NCI-H2029 (cell line): ENCODE results near the gene CD177.
A peak's percentile ranks its signal among the peaks of the same experiment; 100 is the strongest.
"Not testable (repeated sequence)": the region's sequence is repeated elsewhere in the genome, so short reads cannot be mapped to it uniquely, and the experiment has no call there.

Experiments
- DNase-seq: peaks from one replicate; lab custom pipeline; 2025; lab: John Stamatoyannopoulos, UW

Gene CD177

DNA sequence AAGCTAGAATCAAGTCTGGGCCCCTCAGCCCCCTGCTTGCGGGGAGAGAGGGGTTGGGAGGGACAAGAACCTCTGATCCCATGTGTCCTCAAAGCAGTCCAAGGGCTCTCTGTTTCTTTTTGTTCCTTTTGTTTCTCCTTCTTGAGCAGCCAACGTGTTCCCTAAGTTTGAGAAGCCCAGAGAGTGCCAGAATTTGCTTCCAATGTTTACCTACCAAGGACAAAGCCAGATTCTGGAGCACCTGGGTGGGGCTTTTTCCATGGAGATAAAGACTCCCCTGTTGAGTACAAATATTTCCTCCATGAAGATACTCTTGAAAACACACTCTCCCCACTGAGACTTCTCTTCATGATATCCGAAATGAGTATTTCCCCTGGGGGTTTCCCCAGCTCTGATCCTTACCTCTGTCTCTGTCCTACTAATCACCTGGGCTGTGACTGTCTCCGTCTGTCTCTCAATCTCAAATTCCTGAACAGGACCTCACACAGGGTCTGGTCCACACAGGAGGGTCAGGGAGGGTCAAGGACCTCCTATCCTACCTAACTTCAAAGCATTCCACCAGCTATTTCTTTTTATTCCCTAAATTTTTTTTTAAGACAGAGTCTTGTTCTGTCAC lies 27.4 kb downstream of the CD177 start:
- peak; percentile 28 for DNase-seq

DNA sequence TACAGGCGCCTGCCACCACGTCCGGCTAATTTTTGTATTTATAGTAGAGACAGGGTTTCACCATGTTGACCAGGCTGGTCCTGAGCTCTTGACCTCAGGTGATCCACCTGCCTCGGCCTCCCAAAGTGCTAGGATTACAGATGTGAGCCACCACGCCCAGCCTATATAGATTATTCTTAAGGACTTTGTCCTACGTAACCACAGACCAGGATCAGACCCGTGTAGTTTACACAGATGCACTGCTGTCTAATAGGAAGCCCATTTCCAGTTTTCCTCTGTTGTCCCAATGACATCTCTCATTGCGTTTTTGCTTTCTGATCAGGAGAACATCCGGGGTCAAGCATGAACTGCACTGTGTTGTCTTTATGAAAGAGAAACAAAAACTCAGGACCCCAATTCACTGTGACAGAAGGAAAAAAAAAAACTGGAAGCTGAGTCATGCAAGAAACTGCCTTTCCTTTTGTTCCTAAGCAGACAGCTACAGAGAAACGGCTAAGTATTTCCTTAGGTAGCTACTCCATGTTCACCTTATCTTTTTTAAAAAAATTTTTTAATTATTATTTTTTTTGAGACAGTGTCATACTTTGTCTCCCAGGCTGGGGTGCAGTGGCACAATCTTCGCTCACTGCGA lies 29.2 kb downstream of the CD177 start:
- DNase-seq, result not testable (repeated sequence)

DNA sequence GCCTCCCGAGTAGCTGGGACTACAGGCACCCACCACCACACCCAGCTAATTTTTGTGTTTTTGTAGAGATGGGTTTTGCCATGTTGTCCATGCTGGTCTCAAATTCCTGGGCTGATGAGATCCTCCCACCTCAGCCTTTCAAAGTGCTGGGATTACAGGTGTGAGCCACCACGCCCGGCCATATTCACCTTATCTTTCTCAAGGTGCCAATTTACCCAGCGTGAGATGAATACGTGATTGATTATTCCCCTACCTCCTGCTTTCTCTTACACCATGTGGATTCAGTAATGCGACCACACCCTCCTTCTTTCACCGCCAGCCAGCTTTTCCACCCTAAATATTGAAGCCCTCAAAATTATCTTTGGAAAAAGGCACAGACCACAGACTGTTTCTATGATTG lies 29.8 kb downstream of the CD177 start:
- not testable (repeated sequence) for DNase-seq

DNA sequence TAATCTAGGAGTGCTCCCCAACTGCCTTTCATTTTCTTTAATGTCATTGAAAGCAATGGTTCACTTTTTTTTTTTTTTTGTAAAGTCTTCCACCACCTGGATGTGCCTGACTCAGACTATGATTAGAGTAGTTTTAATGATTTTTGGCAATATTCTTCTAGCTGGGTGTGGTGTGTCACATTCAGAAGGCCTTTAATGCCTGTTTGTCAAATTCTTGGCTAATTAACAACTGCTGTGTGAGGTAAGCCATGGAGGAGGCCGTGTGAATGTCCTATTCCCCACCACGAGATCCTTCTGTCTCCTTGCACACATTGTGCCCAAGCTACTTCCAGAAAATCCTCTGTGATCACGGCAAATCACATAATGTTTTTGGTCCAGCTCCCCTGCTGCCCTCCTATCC lies 30.3 kb downstream of the CD177 start:
- DNase-seq, result not testable (repeated sequence)

DNA sequence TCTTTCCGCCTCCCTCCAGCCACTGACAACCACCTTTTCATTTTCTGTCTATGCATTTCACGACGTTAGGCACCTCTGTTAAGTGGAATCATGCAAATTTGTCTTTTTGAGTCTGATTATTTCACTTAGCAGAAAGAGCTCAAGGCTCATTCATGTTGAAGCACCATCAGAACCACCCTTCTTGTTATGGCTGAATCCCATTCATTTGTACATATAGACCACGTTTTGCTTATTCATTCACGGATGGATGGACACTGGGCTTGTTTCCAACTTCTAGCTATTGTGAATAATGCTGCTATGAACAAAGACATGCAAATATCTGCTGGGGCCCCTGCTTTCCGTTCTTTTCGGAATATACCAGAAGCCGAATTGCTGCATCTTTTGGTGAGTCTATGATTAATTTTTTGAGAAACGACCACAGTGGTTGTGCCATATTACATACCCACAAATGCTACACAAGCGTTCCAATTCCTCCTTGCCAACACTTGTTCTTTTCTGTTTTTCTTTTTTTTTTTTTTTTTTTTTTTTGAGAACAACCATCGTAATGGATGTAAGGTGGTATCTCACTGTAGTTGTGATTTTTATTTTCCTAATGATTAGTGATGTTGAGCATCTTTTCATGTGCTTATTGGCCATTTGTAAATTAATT lies 37.5 kb downstream of the CD177 start:
- peak; percentile 94 for DNase-seq

DNA sequence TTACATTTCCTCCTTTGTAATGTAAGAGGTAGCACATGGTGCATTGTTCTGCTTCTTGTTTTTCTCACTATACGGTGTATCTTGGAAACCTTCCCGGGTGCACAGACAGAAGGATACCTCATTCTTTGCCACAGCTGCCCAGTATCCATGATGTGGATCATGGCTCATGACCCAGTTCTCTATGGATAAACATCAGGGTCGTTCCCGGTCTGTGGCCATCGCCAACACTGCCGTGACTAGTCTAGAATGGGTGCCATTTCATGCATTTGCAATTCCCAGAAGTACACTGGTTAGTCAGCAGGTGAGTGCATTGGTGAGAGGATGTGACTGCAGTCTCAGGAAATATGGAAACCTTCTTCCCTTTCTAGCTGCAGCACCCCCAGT lies 38.1 kb downstream of the CD177 start:
- peak; percentile 89 for DNase-seq

DNA sequence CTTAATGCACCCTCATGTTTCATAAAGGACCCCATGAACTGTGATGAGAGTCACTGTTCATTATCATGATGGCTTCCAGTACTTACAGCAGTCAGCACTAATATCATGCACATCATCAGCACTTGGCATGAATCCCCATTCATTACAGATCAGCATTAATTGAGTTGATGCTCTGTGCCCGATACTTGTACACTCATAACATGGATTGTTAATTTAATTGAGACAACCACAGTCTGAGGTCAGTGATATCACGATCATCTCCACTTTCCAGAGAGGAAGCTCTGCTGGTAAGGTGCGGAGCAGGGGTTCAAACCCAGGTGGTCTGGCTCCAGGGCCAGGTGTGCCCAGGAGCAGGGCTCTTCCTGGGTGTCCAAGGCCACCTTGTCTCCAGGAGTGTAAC lies 40.0 kb downstream of the CD177 start:
- DNase-seq, result not testable (repeated sequence)

DNA sequence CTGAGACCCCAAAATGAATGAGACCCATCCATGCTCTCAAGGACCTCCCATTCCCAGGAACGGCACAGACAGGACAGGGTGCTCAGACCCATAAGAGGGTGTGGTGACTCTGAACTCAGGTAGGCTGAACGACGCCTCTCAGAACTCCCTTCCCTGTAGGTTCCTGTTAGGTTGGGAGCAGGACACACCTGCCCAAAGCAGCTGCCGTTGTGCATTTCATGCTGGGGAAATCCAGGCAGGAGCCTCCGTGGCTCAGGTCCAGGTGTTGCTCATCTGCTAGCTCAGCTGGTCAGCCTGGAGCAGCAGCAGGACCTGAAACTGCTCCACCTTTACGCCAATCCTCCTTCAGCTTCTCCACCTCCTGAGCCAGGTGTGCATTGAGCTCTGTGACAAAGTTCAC lies 42.1 kb downstream of the CD177 start:
- peak; percentile 64 for DNase-seq

DNA sequence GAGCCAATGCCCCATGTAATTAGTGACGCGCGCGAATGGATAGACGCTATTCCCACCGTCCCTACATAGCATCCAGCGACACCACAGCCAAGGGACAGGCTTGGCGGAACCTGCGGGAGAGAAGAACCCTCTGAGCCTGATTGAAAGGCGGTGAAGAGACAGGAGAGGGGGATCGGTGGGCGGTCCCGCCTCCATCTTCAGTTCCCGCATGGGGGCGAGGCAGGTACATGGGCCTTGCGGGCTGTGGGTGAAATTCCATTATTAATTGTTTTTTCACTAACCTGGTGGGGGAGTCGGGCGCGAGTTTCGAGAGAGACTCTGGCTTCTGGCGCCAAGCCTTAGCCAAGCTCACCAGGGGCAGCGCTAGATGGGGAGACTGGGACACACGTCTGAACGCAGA lies 52.8 kb downstream of the CD177 start:
- DNase-seq, result no peak

DNA sequence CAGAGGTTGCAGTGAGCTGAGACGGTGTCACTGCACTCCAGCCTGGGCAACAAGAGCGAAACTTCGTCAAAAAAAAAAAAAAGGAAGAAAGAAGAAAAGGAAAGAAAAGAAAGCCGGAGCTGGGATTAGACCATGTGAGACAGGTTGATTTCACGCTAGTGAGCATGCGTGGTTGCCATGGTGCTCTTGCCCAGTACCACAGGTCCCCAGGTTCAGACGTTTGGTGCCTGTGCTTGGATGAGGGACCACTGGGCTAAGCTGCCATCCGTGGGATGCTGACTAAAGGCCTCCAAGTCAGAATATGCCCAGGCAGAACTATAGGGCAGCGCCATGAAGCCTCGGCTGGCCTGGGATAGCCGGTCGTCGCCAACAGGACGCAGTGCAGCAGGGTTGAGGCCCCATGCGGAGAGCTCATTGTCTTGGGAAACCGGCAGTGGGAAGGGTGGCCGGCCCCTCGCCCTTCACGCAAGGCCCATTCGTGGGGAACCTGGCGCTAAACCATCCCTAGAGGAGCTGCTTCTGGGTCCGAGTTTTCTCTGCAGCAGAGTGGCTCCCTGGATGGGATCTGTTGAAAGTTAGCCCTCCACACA lies 54.0 kb downstream of the CD177 start:
- DNase-seq, result no peak

DNA sequence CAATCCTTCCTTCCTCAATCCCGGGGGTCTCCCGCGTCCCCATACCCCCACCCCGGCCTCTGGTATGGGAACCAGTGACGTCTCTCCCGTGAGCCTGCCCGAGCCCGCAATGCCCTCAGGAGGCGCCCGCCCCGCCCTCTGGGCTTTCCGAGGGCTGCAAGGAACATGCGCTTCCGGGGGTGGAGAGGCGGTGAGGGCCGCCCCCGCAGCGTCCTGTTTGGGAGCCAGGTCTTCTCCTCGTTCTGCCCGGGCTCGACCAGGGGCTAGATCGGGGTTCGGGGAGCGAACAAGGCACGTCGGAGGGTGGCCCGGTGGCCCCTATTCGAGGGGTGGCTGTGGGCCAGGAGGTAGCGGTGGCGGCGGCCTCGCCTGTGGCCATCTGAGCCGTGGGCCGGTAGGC lies 54.6 kb downstream of the CD177 start:
- no peak for DNase-seq

DNA sequence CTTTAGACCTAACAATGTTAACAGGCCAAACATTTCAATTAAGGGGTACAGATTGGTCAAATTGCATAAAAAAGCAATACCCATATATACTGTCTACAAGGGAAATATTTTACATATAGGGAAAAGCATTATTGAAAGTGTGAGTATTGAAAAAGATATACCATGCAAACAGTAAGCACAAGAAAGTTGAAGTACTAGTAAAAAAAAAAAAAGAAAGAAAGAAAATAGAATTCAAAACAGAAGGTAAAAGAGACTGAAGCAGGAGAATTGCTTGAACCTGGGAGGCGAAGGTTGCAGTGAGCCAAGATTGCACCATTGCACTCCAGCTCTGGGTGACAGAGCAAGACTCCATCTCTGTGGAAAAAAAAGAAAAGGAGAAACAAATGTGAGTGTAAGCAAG lies 55.9 kb downstream of the CD177 start:
- no peak for DNase-seq

DNA sequence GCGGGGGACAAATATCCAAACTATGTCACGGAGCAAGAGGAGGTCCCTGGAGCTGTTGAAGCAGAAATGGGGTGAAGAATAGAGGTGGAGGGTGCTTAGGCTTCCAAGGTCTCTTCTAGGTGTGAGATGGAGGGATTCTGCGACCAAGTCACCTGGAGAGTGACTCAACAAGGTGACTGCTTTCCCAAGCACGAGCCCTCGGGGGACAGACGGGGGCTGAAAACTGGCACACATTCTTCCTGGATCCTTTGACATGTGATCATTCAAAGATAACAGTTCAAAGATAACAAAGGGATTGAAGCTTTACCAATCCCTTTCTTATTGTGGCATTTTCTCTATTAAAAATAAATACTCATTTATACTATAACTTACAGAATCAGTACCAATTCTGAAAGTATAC lies 59.0 kb downstream of the CD177 start:
- no peak for DNase-seq
